ENCODE measurements around the gene PTPRO.

- TF ChIP-seq POLR2A (IDR thresholded peaks at IDR 0.05), result no peak
- TF ChIP-seq CTCF (IDR thresholded peaks at IDR 0.05), result no peak
Measured at GRCh38 chr12:15407025-15407424, 84.7 kb downstream of the PTPRO start.

All from Peyer's patch (tissue), 4 donors.